H9 (cell line): ENCODE results near the gene NUDT3. TPM values are rescaled to one million over a fixed set of nuclear protein-coding genes. Genes with fewer than 3 reads are reported as not detected.

Source experiments
- DNase-seq: peaks from one replicate; pipeline ENCODE4 v3.0.0-alpha.2; 2017
- H2AFZ ChIP-seq: one replicate; pipeline ENCODE4 v1.6.1; 2013; ENCODE audit warnings: mild to moderate bottlenecking, low read length, control low read depth, moderate library complexity
- H2AK5ac ChIP-seq: 2 replicates; pipeline ENCODE4 v1.6.1; 2013; ENCODE audit warnings: low read length, control low read depth, mixed read lengths; ENCODE audit not compliant: insufficient read length
- H2BK120ac ChIP-seq: one replicate; pipeline ENCODE4 v1.6.1; 2013; ENCODE audit warnings: low read depth, mild to moderate bottlenecking, low read length, control low read depth, inconsistent platforms; ENCODE audit not compliant: poor library complexity, severe bottlenecking
- H2BK12ac ChIP-seq: 2 replicates; pipeline ENCODE4 v1.6.1; 2013; ENCODE audit warnings: low read length, control low read depth, mixed read lengths, low read depth; ENCODE audit not compliant: insufficient read length
- H2BK15ac ChIP-seq: 2 replicates; pipeline ENCODE4 v1.6.1; 2013; ENCODE audit warnings: low read depth, low read length, control low read depth
- H2BK20ac ChIP-seq: one replicate; pipeline ENCODE4 v1.6.1; 2013; ENCODE audit warnings: low read depth, mild to moderate bottlenecking, low read length, control low read depth, inconsistent platforms; ENCODE audit not compliant: poor library complexity, severe bottlenecking
- H2BK5ac ChIP-seq: 2 replicates; pipeline ENCODE4 v1.6.1; 2013; ENCODE audit warnings: low read length, control low read depth, mixed read lengths; ENCODE audit not compliant: insufficient read length
- H3K14ac ChIP-seq: 2 replicates; pipeline ENCODE4 v1.6.1; 2013; ENCODE audit warnings: low read length, control low read depth; ENCODE audit not compliant: insufficient read depth
- H3K18ac ChIP-seq: 2 replicates; pipeline ENCODE4 v1.6.1; 2013; ENCODE audit warnings: low read depth, mild to moderate bottlenecking, mixed read lengths, low read length, control low read depth; ENCODE audit not compliant: insufficient read length
- H3K23ac ChIP-seq: 2 replicates; pipeline ENCODE4 v1.6.1; 2013; ENCODE audit warnings: low read length, control low read depth, mixed read lengths, low read depth; ENCODE audit not compliant: insufficient read length
- H3K23me2 ChIP-seq: 2 replicates; pipeline ENCODE4 v1.6.1; 2013; ENCODE audit warnings: low read depth, mild to moderate bottlenecking, mixed read lengths, low read length, control low read depth; ENCODE audit not compliant: insufficient read length, poor library complexity, severe bottlenecking
- H3K27ac ChIP-seq: 2 replicates; pipeline ENCODE4 v1.5.1; 2013; ENCODE audit warnings: low read length, control low read depth, mixed read lengths, low read depth; ENCODE audit not compliant: insufficient read length
- H3K27me3 ChIP-seq: 2 replicates; pipeline ENCODE4 v1.6.1; 2013; ENCODE audit warnings: low read length, control low read depth, inconsistent platforms; ENCODE audit not compliant: insufficient read depth
- H3K4ac ChIP-seq: 2 replicates; pipeline ENCODE4 v1.6.1; 2013; ENCODE audit warnings: low read depth, mild to moderate bottlenecking, control low read depth, inconsistent platforms, low read length, moderate library complexity
- H3K4me1 ChIP-seq: 2 replicates; pipeline ENCODE4 v1.6.1; 2013; ENCODE audit warnings: low read length, control low read depth, inconsistent platforms; ENCODE audit not compliant: insufficient read depth
- H3K4me2 ChIP-seq: 2 replicates; pipeline ENCODE4 v1.6.1; 2013; ENCODE audit warnings: low read length, control low read depth, mixed read lengths; ENCODE audit not compliant: insufficient read length, insufficient read depth
- H3K56ac ChIP-seq: 2 replicates; pipeline ENCODE4 v1.6.1; 2013; ENCODE audit warnings: low read depth, mild to moderate bottlenecking, mixed read lengths, low read length, control low read depth; ENCODE audit not compliant: insufficient read length
- H3K79me1 ChIP-seq: 2 replicates; pipeline ENCODE4 v1.6.1; 2013; ENCODE audit warnings: low read depth, mild to moderate bottlenecking, moderate library complexity, low read length, control low read depth, inconsistent platforms; ENCODE audit not compliant: insufficient read depth, poor library complexity, severe bottlenecking
- H3K79me2 ChIP-seq: 2 replicates; pipeline ENCODE4 v1.6.1; 2013; ENCODE audit warnings: low read length, control low read depth, inconsistent platforms; ENCODE audit not compliant: insufficient read depth
- H3K9ac ChIP-seq: 2 replicates; pipeline ENCODE4 v1.6.1; 2013; ENCODE audit warnings: low read length, control low read depth, mixed read lengths; ENCODE audit not compliant: insufficient read length; ENCODE audit errors: extremely low read depth
- H3K9me3 ChIP-seq: one replicate; pipeline ENCODE4 v1.6.1; 2013; ENCODE audit warnings: low read depth, low read length, inconsistent platforms; ENCODE audit not compliant: control insufficient read depth
- H3T11ph ChIP-seq: one replicate; pipeline ENCODE4 v1.6.1; 2013; ENCODE audit warnings: mild to moderate bottlenecking, low read length, control low read depth, inconsistent platforms
- H4K20me1 ChIP-seq: one replicate; pipeline ENCODE4 v1.6.1; 2013; ENCODE audit not compliant: control insufficient read depth, insufficient read length, insufficient read depth
- H4K5ac ChIP-seq: 2 replicates; pipeline ENCODE4 v1.6.1; 2013; ENCODE audit warnings: low read depth, mild to moderate bottlenecking, mixed read lengths, low read length, control low read depth; ENCODE audit not compliant: insufficient read length
- H4K8ac ChIP-seq: replicated peaks from 2 replicates; pipeline ENCODE4 v1.6.1; 2013; ENCODE audit warnings: low read length, control low read depth, mixed read lengths, low read depth; ENCODE audit not compliant: insufficient read length
- H4K91ac ChIP-seq: 2 replicates; pipeline ENCODE4 v1.6.1; 2013; ENCODE audit warnings: low read depth, mild to moderate bottlenecking, moderate library complexity, mixed read lengths, low read length, control low read depth; ENCODE audit not compliant: insufficient read length
- H3K27ac Mint-ChIP-seq, 3 experiments: 2 replicates in 2 of 3; 3 replicates in 1 of 3; pipeline ENCODE4 v1.8.0; 2020 to 2021; ENCODE audit warnings: mixed read lengths in 3 of 3, mild to moderate bottlenecking in 1 of 3, moderate library complexity in 1 of 3
- H3K27me3 Mint-ChIP-seq: 2 replicates; pipeline ENCODE4 v1.8.0; 2021; ENCODE audit warnings: low read depth, mild to moderate bottlenecking, moderate library complexity, mixed read lengths
- H3K36me3 Mint-ChIP-seq, 3 experiments: 2 replicates in 2 of 3; 3 replicates in 1 of 3; pipeline ENCODE4 v1.8.0; 2020 to 2021; ENCODE audit warnings: low read depth in 3 of 3, mixed read lengths in 3 of 3; ENCODE audit not compliant: insufficient read depth in 1 of 3
- H3K4me1 Mint-ChIP-seq, 2 experiments: 2 replicates each; pipeline ENCODE4 v1.8.0; 2020; ENCODE audit warnings: mixed read lengths in 2 of 2
- H3K4me3 Mint-ChIP-seq, 2 experiments: 2 replicates in 1 of 2; 3 replicates in 1 of 2; pipeline ENCODE4 v1.8.0; 2020 to 2021; ENCODE audit warnings: mild to moderate bottlenecking in 2 of 2, mixed read lengths in 2 of 2, moderate library complexity in 1 of 2
- H3K9me3 Mint-ChIP-seq, 2 experiments: 2 replicates in 1 of 2; 3 replicates in 1 of 2; pipeline ENCODE4 v1.8.0; 2020; ENCODE audit warnings: mild to moderate bottlenecking in 2 of 2, mixed read lengths in 2 of 2, moderate library complexity in 1 of 2
- WGBS: extraction: QIAGEN DNeasy Blood & Tissue Kit; methylation state at CpG from one replicate; pipeline ENCODE4 v1.1.7; 2013; ENCODE audit warnings: missing lambda C conversion rate, low lambda C conversion rate, mixed read lengths; ENCODE audit not compliant: insufficient read length; ENCODE audit errors: extremely low coverage; 5-methylcytosine and 5-hydroxymethylcytosine counted together
- total RNA-seq: library from RNA; stranded (reverse); gene quantifications from 2 replicates; pipeline ENCODE4 v1.2.1, GENCODE V29; 2021
- TF ChIP-seq, protein P1 (sequence below): fragments of 200-600 bp; sonication (generic); conservative IDR thresholded peaks from 3 replicates; pipeline ENCODE4 v1.8.0; 2021; ENCODE audit warnings: antibody characterized with exemption, mild to moderate bottlenecking

NUDT3 gene
- total RNA-seq, 1 experiment from 2014 or later = 23.6 TPM

DNA sequence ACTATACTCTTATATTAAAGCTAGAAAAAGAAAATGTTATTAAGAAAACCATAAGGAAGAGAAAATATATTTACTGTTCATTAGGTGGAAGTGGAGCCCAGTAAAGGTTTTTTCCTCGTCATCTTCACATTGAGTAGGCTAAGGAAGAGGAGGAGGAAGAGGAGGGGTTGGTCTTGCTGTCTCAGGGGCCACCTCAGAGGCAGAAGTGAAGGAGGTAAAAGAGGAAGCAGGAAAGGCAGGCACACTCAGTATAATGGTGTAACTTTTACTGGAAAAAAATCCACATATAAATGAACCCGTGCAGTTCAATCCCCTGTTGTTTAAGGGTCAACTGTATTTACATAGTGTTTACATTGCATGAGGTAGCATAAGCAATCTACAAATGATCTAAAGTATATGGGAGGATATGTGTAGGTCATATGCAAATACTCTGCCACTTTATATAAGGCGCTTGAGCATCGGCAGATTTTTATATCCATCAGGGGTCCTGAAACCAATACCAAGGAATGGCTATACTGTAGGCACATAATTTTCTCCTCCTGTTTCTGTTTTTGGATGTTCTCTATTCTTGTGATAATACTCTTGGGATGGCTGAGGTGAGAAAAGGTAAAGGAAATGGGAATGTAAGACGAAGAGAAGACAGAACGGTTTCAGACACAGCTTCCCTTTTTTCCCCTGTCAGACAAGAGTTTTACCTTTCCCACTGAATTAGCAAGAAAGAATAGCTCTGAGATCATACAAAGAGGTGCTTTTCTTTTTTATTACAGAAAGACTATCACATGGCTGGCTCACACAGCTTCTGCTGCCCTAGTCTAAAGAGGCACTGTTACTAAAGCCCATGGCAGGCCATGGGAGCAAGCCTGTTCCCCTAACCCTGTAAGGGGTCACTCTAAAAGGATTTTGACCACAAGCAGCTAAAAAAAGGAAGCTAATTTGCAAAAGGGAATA is 59.9 kb downstream of the NUDT3 start:
- Histone ChIP-seq H3K4ac (no peak overlapping the region), H3K9me3 (no peaks in the 10 kb centered on the region), H3K79me2 (no peaks in the 10 kb centered on the region), H3K14ac (no peak overlapping the region), H3K27ac (no peak overlapping the region), H3K23ac (no peak overlapping the region), H3K4me1 (no peaks in the 10 kb centered on the region), H2AK5ac (no peak overlapping the region), H3T11ph (no peak overlapping the region), H3K79me1 (no peaks in the 10 kb centered on the region), H2BK5ac (no peak overlapping the region), H3K23me2 (no peaks in the 10 kb centered on the region), H3K27me3 (no peaks in the 10 kb centered on the region), H4K5ac (no peak overlapping the region), H2BK15ac (no peak overlapping the region), H3K9ac (no peak overlapping the region), H2AFZ (no peak overlapping the region), H3K18ac (no peak overlapping the region), H3K4me2 (no peak overlapping the region), H2BK12ac (no peak overlapping the region), H4K20me1 (no peaks in the 10 kb centered on the region), H4K91ac (no peak overlapping the region), H3K56ac (no peak overlapping the region), H4K8ac (no peak overlapping the region), H2BK20ac (no peak overlapping the region), H2BK120ac (no peak overlapping the region)
- 0 out of 7 replicates have a peak overlapping the region, but pooled peaks of 1 of the 3 experiments have one; percentile 1 for H3K27ac Mint-ChIP-seq
- DNase-seq = no peak
- peaks cover under 1 to 11% of the 10 kb centered on the region in 2 experiments; a peak in 3 of 4 replicates for H3K4me1 Mint-ChIP-seq
- no peak overlapping the region for H3K4me3 Mint-ChIP-seq
- peaks cover 6 to 17% (median 13%) of the 10 kb centered on the region in 3 experiments for H3K36me3 Mint-ChIP-seq
- no peaks in the 10 kb centered on the region for H3K27me3 Mint-ChIP-seq
- TF ChIP-seq, protein P1, sequence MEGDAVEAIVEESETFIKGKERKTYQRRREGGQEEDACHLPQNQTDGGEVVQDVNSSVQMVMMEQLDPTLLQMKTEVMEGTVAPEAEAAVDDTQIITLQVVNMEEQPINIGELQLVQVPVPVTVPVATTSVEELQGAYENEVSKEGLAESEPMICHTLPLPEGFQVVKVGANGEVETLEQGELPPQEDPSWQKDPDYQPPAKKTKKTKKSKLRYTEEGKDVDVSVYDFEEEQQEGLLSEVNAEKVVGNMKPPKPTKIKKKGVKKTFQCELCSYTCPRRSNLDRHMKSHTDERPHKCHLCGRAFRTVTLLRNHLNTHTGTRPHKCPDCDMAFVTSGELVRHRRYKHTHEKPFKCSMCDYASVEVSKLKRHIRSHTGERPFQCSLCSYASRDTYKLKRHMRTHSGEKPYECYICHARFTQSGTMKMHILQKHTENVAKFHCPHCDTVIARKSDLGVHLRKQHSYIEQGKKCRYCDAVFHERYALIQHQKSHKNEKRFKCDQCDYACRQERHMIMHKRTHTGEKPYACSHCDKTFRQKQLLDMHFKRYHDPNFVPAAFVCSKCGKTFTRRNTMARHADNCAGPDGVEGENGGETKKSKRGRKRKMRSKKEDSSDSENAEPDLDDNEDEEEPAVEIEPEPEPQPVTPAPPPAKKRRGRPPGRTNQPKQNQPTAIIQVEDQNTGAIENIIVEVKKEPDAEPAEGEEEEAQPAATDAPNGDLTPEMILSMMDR = no peak
- WGBS = no CpG with 5 or more reads among the region's 6 CpGs
- H3K9me3 Mint-ChIP-seq = no peaks in the 10 kb centered on the region; a peak in 1 of 5 replicates
